MM.1S (cell line): ENCODE data around the gene ADGRD1.

Source experiments
- DNase-seq: peaks from one replicate; pipeline ENCODE4 v3.0.0-alpha.2; 2015
- H2AFZ ChIP-seq: fragments of 300-600 bp; sonication (generic); 2 replicates; pipeline ENCODE4 v1.6.0; 2016; ENCODE audit warnings: antibody characterized with exemption, low read length
- H3F3A ChIP-seq: fragments of 300-600 bp; sonication (generic); 2 replicates; pipeline ENCODE4 v1.6.1; 2016; ENCODE audit warnings: mild to moderate bottlenecking, antibody characterized with exemption, low read length, moderate library complexity, mixed read lengths; ENCODE audit not compliant: insufficient read depth
- H3K27ac ChIP-seq: fragments of 300-600 bp; sonication (generic); 2 replicates; pipeline ENCODE4 v1.5.1; 2016; ENCODE audit warnings: mild to moderate bottlenecking, low read length
- H3K27me3 ChIP-seq: fragments of 300-600 bp; sonication (generic); replicated peaks from 2 replicates; pipeline ENCODE4 v1.6.0; 2016; ENCODE audit warnings: low read length; ENCODE audit not compliant: insufficient read depth
- H3K36me3 ChIP-seq: fragments of 300-600 bp; sonication (generic); replicated peaks from 2 replicates; pipeline ENCODE4 v1.6.1; 2016; ENCODE audit warnings: mild to moderate bottlenecking, low read length, mixed read lengths; ENCODE audit not compliant: insufficient read depth
- H3K4me1 ChIP-seq: fragments of 300-600 bp; sonication (generic); 2 replicates; pipeline ENCODE4 v1.6.1; 2016; ENCODE audit warnings: low read length, mixed read lengths
- H3K4me2 ChIP-seq: fragments of 300-600 bp; sonication (generic); 2 replicates; pipeline ENCODE4 v1.6.0; 2016; ENCODE audit warnings: low read depth, low read length
- H3K4me3 ChIP-seq: fragments of 300-600 bp; sonication (generic); 2 replicates; pipeline ENCODE4 v1.5.1; 2016; ENCODE audit warnings: low read length, mixed read lengths
- H3K79me2 ChIP-seq: fragments of 300-600 bp; sonication (generic); 2 replicates; pipeline ENCODE4 v1.6.1; 2016; ENCODE audit warnings: mixed run types, low read length, mixed read lengths
- H3K9ac ChIP-seq: fragments of 300-600 bp; sonication (generic); 2 replicates; pipeline ENCODE4 v1.6.1; 2016; ENCODE audit warnings: low read length, mixed read lengths
- H3K9me2 ChIP-seq: fragments of 300-600 bp; sonication (generic); replicated peaks from 2 replicates; pipeline ENCODE4 v1.6.1; 2016; ENCODE audit warnings: mild to moderate bottlenecking, low read length, mixed read lengths; ENCODE audit not compliant: insufficient read depth
- H3K9me3 ChIP-seq: fragments of 300-600 bp; sonication (generic); replicated peaks from 2 replicates; pipeline ENCODE4 v1.6.1; 2016; ENCODE audit warnings: mild to moderate bottlenecking, low read length, mixed read lengths; ENCODE audit not compliant: insufficient read depth
- H4K20me1 ChIP-seq: fragments of 300-600 bp; sonication (generic); 2 replicates; pipeline ENCODE4 v1.6.1; 2016; ENCODE audit warnings: mild to moderate bottlenecking, low read length, moderate library complexity, mixed read lengths; ENCODE audit not compliant: insufficient read depth
- CTCF ChIP-seq: fragments of 300-600 bp; sonication (generic); IDR thresholded peaks from 2 replicates; pipeline ENCODE4 v1.5.1; 2016; ENCODE audit warnings: antibody characterized with exemption, low read length, mixed read lengths
- EZH2 ChIP-seq: fragments of 300-600 bp; sonication (generic); optimal IDR thresholded peaks from 2 replicates; pipeline ENCODE3; 2017; ENCODE audit warnings: low read depth, mild to moderate bottlenecking, antibody characterized with exemption, low read length, mixed read lengths
- EZH2phosphoT487 ChIP-seq: fragments of 300-600 bp; sonication (generic); IDR thresholded peaks from 2 replicates; pipeline ENCODE4 v1.6.1; 2018; ENCODE audit warnings: antibody characterized with exemption, low read length

Gene ADGRD1

GRCh38 chr12:130911193-130911592 is 42.5 kb upstream of the ADGRD1 start:
- Histone ChIP-seq H3K4me1 (no peaks in the 10 kb centered on the region), H3K27ac (no peak overlapping the region), H3F3A (no peaks in the 10 kb centered on the region), H3K27me3 (0 out of 2 replicates have a peak, but pooled peaks cover 5% of the 10 kb centered on the region), H3K36me3 (no peaks in the 10 kb centered on the region), H3K79me2 (no peaks in the 10 kb centered on the region), H3K9ac (no peak overlapping the region), H4K20me1 (no peaks in the 10 kb centered on the region), H3K4me3 (no peak overlapping the region), H3K9me2 (no peaks in the 10 kb centered on the region), H2AFZ (no peak overlapping the region), H3K9me3 (no peaks in the 10 kb centered on the region), H3K4me2 (no peak overlapping the region)
- DNase-seq = no peak
- TF ChIP-seq CTCF (no peak), EZH2phosphoT487 (no peak), EZH2 (no peak)

- Histone ChIP-seq H3K4me2 (no peak overlapping the region), H3K9me3 (no peaks in the 10 kb centered on the region), H3K79me2 (no peaks in the 10 kb centered on the region), H3K9ac (no peak overlapping the region), H3K4me1 (no peaks in the 10 kb centered on the region), H2AFZ (no peak overlapping the region), H3K4me3 (no peak overlapping the region), H3K36me3 (no peaks in the 10 kb centered on the region), H3K9me2 (no peaks in the 10 kb centered on the region), H3K27ac (no peak overlapping the region), H3K27me3 (0 out of 2 replicates have a peak, but pooled peaks cover 5% of the 10 kb centered on the region), H3F3A (no peaks in the 10 kb centered on the region), H4K20me1 (no peaks in the 10 kb centered on the region)
- TF ChIP-seq EZH2 = no peak
- no peak for TF ChIP-seq CTCF
- DNase-seq = no peak
Observed at GRCh38 chr12:130911933-130912332, 41.8 kb upstream of the ADGRD1 start.

GRCh38 chr12:130916241-130916911 is 37.3 kb upstream of the ADGRD1 start:
- no peaks in the 10 kb centered on the region for H3K9me2 ChIP-seq
- H3K9ac ChIP-seq = no peak overlapping the region
- TF ChIP-seq EZH2 = no peak
- peak; percentile 36 for TF ChIP-seq CTCF
- TF ChIP-seq EZH2phosphoT487 = no peak
- H3K9me3 ChIP-seq = no peaks in the 10 kb centered on the region
- no peaks in the 10 kb centered on the region for H3K4me1 ChIP-seq
- DNase-seq = no peak
- H3K4me2 ChIP-seq = no peak overlapping the region
- no peaks in the 10 kb centered on the region for H3F3A ChIP-seq
- H3K79me2 ChIP-seq = no peaks in the 10 kb centered on the region
- H3K27me3 ChIP-seq = peaks cover 18% of the 10 kb centered on the region; the same call in 1 of the 2 replicates
- H3K27ac ChIP-seq = no peak overlapping the region
- no peaks in the 10 kb centered on the region for H4K20me1 ChIP-seq
- H3K36me3 ChIP-seq = no peaks in the 10 kb centered on the region
- H3K4me3 ChIP-seq = no peak overlapping the region
- no peak overlapping the region for H2AFZ ChIP-seq
